Endodermal cell (in vitro differentiated cells): ENCODE results near the gene CST9. TPM values are rescaled to one million over a fixed set of nuclear protein-coding genes. Genes with fewer than 3 reads are reported as not detected.

ENCODE experiments used
- DNase-seq: peaks from one replicate; pipeline ENCODE4 v3.0.0-alpha.2; 2017
- H3K27ac ChIP-seq: 2 replicates; pipeline ENCODE4 v1.5.1; 2013; ENCODE audit warnings: mild to moderate bottlenecking, low read depth, low read length, moderate library complexity
- H3K27me3 ChIP-seq: 2 replicates; pipeline ENCODE4 v1.6.1; 2013; ENCODE audit warnings: mild to moderate bottlenecking, low read length, moderate library complexity; ENCODE audit not compliant: insufficient read depth, control insufficient read depth, poor library complexity, severe bottlenecking
- H3K36me3 ChIP-seq: 2 replicates; pipeline ENCODE4 v1.7.0; 2013; ENCODE audit warnings: mild to moderate bottlenecking, low read length, moderate library complexity; ENCODE audit not compliant: control insufficient read depth, insufficient read depth
- H3K4me1 ChIP-seq: one replicate; pipeline ENCODE4 v1.7.0; 2013; ENCODE audit warnings: low read length; ENCODE audit not compliant: control insufficient read depth, insufficient read depth
- H3K4me3 ChIP-seq: 2 replicates; pipeline ENCODE4 v1.5.1; 2013; ENCODE audit warnings: mild to moderate bottlenecking, low read length, moderate library complexity
- H3K9ac ChIP-seq: 2 replicates; pipeline ENCODE4 v1.6.1; 2013; ENCODE audit warnings: mild to moderate bottlenecking, low read length, moderate library complexity; ENCODE audit not compliant: poor library complexity, severe bottlenecking; ENCODE audit errors: extremely low read depth
- H3K9me3 ChIP-seq: 2 replicates; pipeline ENCODE4 v1.6.1; 2013; ENCODE audit warnings: mild to moderate bottlenecking, low read length, moderate library complexity; ENCODE audit not compliant: control insufficient read depth
- H3K27ac Mint-ChIP-seq: 2 replicates; pipeline ENCODE4 v1.8.0; 2020; ENCODE audit warnings: mixed read lengths
- H3K27me3 Mint-ChIP-seq: 2 replicates; pipeline ENCODE4 v1.8.0; 2021; ENCODE audit warnings: mild to moderate bottlenecking, mixed read lengths; ENCODE audit not compliant: insufficient read depth
- H3K36me3 Mint-ChIP-seq: 2 replicates; pipeline ENCODE4 v1.8.0; 2020; ENCODE audit warnings: low read depth, mixed read lengths
- H3K4me1 Mint-ChIP-seq: 2 replicates; pipeline ENCODE4 v1.8.0; 2020; ENCODE audit warnings: mixed read lengths
- H3K4me3 Mint-ChIP-seq: 2 replicates; pipeline ENCODE4 v1.8.0; 2020; ENCODE audit warnings: mild to moderate bottlenecking, moderate library complexity, mixed read lengths
- H3K9me3 Mint-ChIP-seq: 2 replicates; pipeline ENCODE4 v1.8.0; 2020; ENCODE audit warnings: mild to moderate bottlenecking, mixed read lengths
- CTCF ChIP-seq: fragments of 200-600 bp; sonication (generic); conservative IDR thresholded peaks from 2 replicates; pipeline ENCODE4 v1.5.0; 2021; ENCODE audit warnings: antibody characterized with exemption, mild to moderate bottlenecking
- WGBS, 2 experiments: methylation state at CpG; one replicate each; pipeline versions ENCODE4 v1.1.5 to v1.1.7; 2013; ENCODE audit warnings: missing lambda C conversion rate in 2 of 2, mixed read lengths in 1 of 2; ENCODE audit not compliant: insufficient coverage in 1 of 2, insufficient read length in 1 of 2; 5-methylcytosine and 5-hydroxymethylcytosine counted together
- total RNA-seq, 2 donors: library from RNA; stranded (reverse); fragmentation: NEBNext Ultra II Directional in 1 of 2; extraction: Animal tissue kit (Norgen Biotek cat#: 25700) in 1 of 2; gene quantifications; 2 replicates in 1 of 2; 3 replicates in 1 of 2; pipeline ENCODE4 v1.2.1, GENCODE V29; 2021

CST9 gene
- total RNA-seq, 2 donors from 2014 or later = not detected

- Mint-ChIP-seq H3K4me3 (no peak overlapping the region), H3K27ac (no peak overlapping the region), H3K36me3 (no peaks in the 10 kb centered on the region), H3K4me1 (peaks cover 39% of the 10 kb centered on the region), H3K9me3 (no peaks in the 10 kb centered on the region), H3K27me3 (no peaks in the 10 kb centered on the region)
- H3K9me3 ChIP-seq = peaks cover 4% of the 10 kb centered on the region
- peak; percentile 53 for DNase-seq
- no peak overlapping the region for H3K27ac ChIP-seq
- no peaks in the 10 kb centered on the region for H3K27me3 ChIP-seq
- peaks cover 2% of the 10 kb centered on the region for H3K4me1 ChIP-seq
- H3K4me3 ChIP-seq = no peak overlapping the region
- 91 to 92% methylated on average over 4 of the region's 4 CpGs for whole genome bisulfite sequencing, 2 experiments
- TF ChIP-seq CTCF = no peak
- H3K36me3 ChIP-seq = no peaks in the 10 kb centered on the region
- H3K9ac ChIP-seq = no peak overlapping the region
Observed at GRCh38 chr20:23626040-23626620, 20.4 kb upstream of the CST9 start.

- no peaks in the 10 kb centered on the region for H3K27me3 Mint-ChIP-seq
- H3K4me1 Mint-ChIP-seq = peaks cover 45% of the 10 kb centered on the region
- Histone ChIP-seq H3K4me1 (peaks cover 2% of the 10 kb centered on the region), H3K27ac (no peak overlapping the region), H3K27me3 (no peaks in the 10 kb centered on the region), H3K9ac (no peak overlapping the region), H3K9me3 (peaks cover 4% of the 10 kb centered on the region), H3K4me3 (no peak overlapping the region), H3K36me3 (no peaks in the 10 kb centered on the region)
- H3K4me3 Mint-ChIP-seq = no peak overlapping the region
- 87 to 88% methylated on average over 8 to 9 of the region's 9 CpGs for WGBS, 2 experiments
- H3K27ac Mint-ChIP-seq = no peak overlapping the region
- H3K9me3 Mint-ChIP-seq = no peaks in the 10 kb centered on the region
- peak; percentile 28 for DNase-seq
- no peak for TF ChIP-seq CTCF
- H3K36me3 Mint-ChIP-seq = no peaks in the 10 kb centered on the region
Observed at GRCh38 chr20:23625236-23625964, 19.7 kb upstream of the CST9 start.

GRCh38 chr20:23624324-23624691 is 18.6 kb upstream of the CST9 start:
- no peaks in the 10 kb centered on the region for H3K36me3 Mint-ChIP-seq
- Histone ChIP-seq H3K27ac (no peak overlapping the region), H3K9me3 (peaks cover 4% of the 10 kb centered on the region), H3K36me3 (no peaks in the 10 kb centered on the region), H3K27me3 (no peaks in the 10 kb centered on the region), H3K9ac (no peak overlapping the region), H3K4me3 (no peak overlapping the region), H3K4me1 (peaks cover 2% of the 10 kb centered on the region)
- whole genome bisulfite sequencing, 2 experiments = 88 to 93% methylated on average over 2 of the region's 2 CpGs
- peaks cover 39% of the 10 kb centered on the region for H3K4me1 Mint-ChIP-seq
- H3K4me3 Mint-ChIP-seq = no peak overlapping the region
- no peak overlapping the region for H3K27ac Mint-ChIP-seq
- TF ChIP-seq CTCF = no peak
- DNase-seq = no peak
- no peaks in the 10 kb centered on the region for H3K27me3 Mint-ChIP-seq
- no peaks in the 10 kb centered on the region for H3K9me3 Mint-ChIP-seq
